ENCODE data around the gene SFN.

Gene SFN

DNA sequence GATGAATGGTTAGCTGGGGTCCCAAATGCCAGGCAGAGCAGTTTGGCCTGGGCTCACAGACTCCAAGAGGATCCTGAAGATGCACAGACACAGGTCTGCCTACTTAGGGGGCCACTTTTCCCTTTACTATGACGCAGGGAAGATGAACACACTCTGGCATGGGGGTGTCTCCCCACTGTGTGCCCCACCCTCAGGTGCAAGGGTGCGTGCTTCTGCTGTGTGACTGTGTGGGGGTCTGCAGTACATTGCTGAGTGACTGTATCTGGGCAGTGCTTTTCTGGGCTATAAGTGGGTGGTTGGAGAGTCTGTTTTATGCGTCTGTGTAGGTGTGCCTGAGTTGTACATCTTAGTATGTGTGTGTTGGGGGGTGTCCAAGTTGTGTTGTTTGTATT is 47.0 kb downstream of the SFN start:
- no peaks in the 10 kb centered on the region for H3K27me3 ChIP-seq (ENCODE audit: insufficient read depth, low read length, poor library complexity)
- no peak overlapping the region for H3K9ac ChIP-seq (ENCODE audit: low read depth, low read length)
- H3K9me3 ChIP-seq (ENCODE audit: insufficient read depth, low read length, severe bottlenecking): no peaks in the 10 kb centered on the region
- no peaks in the 10 kb centered on the region for H3K79me2 ChIP-seq (ENCODE audit: insufficient read depth, low read length)
- ATAC-seq (ENCODE audit: insufficient read depth, low read depth) (no peak), DNase-seq (no peak)
- H3K4me1 ChIP-seq (ENCODE audit: insufficient read depth, low read length): no peaks in the 10 kb centered on the region
- no peak overlapping the region for H3K27ac ChIP-seq (ENCODE audit: low read length)
- H3K4me2 ChIP-seq (ENCODE audit: insufficient read depth, low read length): no peak overlapping the region
- no peak for TF ChIP-seq EZH2 (IDR thresholded peaks at IDR 0.05; ENCODE audit: borderline replicate concordance, low read depth, low read length, severe bottlenecking)
- TF ChIP-seq, protein P1, sequence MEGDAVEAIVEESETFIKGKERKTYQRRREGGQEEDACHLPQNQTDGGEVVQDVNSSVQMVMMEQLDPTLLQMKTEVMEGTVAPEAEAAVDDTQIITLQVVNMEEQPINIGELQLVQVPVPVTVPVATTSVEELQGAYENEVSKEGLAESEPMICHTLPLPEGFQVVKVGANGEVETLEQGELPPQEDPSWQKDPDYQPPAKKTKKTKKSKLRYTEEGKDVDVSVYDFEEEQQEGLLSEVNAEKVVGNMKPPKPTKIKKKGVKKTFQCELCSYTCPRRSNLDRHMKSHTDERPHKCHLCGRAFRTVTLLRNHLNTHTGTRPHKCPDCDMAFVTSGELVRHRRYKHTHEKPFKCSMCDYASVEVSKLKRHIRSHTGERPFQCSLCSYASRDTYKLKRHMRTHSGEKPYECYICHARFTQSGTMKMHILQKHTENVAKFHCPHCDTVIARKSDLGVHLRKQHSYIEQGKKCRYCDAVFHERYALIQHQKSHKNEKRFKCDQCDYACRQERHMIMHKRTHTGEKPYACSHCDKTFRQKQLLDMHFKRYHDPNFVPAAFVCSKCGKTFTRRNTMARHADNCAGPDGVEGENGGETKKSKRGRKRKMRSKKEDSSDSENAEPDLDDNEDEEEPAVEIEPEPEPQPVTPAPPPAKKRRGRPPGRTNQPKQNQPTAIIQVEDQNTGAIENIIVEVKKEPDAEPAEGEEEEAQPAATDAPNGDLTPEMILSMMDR (IDR thresholded peaks at IDR 0.05; ENCODE audit: borderline replicate concordance, extremely low read depth, low read length, poor library complexity, severe bottlenecking): no peak
- H2AFZ ChIP-seq (ENCODE audit: low read depth, low read length): no peak overlapping the region
- no peak overlapping the region for H3K4me3 ChIP-seq (ENCODE audit: low read depth in 1 of 2, low read length in 2 of 2)
- no peaks in the 10 kb centered on the region for H3K36me3 ChIP-seq (ENCODE audit: insufficient read depth, low read length)
- no peaks in the 10 kb centered on the region for H4K20me1 ChIP-seq (ENCODE audit: insufficient read depth, low read length)

DNA sequence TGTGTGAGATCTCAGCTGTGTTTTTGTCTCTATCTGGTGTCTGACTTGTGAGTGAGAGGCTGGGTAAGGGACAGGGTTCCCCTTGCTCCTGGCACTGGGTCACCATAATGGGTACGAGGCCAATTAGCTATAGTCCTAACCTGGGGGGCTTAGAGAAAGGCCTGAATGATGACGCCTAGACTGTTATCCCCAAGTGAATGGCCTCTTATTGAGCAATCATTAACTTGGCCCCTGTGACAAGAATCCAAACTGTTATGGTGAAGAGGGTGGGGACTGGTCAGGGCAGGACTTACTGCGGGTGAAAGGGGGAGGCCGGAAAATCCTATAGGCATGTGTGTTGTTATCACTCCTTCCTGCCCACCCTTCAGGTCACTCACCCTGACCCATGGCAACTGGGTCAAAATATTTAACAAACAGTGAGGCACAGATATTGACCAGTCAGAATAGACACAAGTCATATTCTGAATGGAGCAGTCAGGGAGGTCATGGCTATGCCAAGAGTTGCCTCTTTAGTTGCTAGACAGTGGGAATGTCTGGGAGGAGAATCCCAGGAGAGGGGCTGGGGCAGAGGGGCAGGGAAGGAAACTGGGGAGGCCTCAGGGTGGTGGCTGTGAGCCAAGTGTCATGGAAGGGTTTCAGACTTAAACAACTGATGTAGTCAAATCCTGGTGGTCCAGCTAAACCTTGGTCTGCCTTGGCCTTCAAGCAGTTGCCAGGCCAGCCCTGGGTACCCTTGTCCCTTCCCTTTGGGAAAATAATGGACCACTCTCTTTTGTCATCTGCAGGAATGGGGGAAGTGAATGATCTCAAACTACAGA is 47.6 kb downstream of the SFN start:
- no peaks in the 10 kb centered on the region for H3K4me1 ChIP-seq (ENCODE audit: insufficient read depth, low read length)

DNA sequence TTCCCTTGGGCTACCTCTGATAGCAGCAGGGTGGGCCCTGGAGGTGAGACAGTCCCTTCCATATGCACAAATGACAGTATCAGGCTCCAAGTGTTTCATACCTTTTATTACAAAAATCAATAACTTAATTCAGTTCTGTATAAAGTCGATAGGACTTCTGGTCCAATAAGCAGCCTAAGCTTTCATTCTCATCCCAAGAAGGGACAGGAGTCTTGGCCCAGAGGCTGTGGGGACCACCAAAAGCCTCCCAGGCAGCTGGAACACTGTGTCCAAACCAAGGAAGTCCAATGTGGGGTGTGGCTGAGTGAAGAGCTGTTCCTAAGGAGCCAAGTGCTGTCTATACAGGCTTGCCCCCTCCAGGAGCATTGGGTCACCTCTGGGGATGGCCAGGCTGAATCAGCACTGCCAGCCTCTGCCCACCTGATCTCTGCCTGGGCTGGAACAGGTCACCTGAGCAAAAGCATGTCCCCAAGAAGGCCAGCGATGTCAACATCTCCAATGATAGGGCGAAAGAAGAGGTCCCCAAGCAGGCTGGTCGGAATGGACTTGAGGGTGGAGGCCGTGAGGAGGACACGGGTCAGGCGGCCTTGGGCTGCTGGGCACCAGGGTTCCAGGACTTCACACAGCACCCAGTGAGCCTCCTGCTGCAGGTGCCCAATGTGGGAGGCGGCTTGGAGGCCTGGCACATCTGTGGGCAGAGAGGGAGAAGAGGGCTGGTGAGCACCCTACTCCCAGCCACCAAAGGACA is 48.6 kb downstream of the SFN start:
- no peak overlapping the region for H3K9ac ChIP-seq (ENCODE audit: low read depth, low read length)
- H3K4me1 ChIP-seq (ENCODE audit: insufficient read depth, low read length): no peaks in the 10 kb centered on the region
- no peaks in the 10 kb centered on the region for H3K79me2 ChIP-seq (ENCODE audit: insufficient read depth, low read length)
- no peak overlapping the region for H2AFZ ChIP-seq (ENCODE audit: low read depth, low read length)
- no peaks in the 10 kb centered on the region for H3K9me3 ChIP-seq (ENCODE audit: insufficient read depth, low read length, severe bottlenecking)
- no peak overlapping the region for H3K4me2 ChIP-seq (ENCODE audit: insufficient read depth, low read length)
- H3K27ac ChIP-seq (ENCODE audit: low read length): no peak overlapping the region
- no peak overlapping the region for H3K4me3 ChIP-seq (ENCODE audit: low read depth in 1 of 2, low read length in 2 of 2)
- H3K36me3 ChIP-seq (ENCODE audit: insufficient read depth, low read length): no peaks in the 10 kb centered on the region
- H3K27me3 ChIP-seq (ENCODE audit: insufficient read depth, low read length, poor library complexity): no peaks in the 10 kb centered on the region
- TF ChIP-seq, protein P1 (IDR thresholded peaks at IDR 0.05; ENCODE audit: borderline replicate concordance, extremely low read depth, low read length, poor library complexity, severe bottlenecking): no peak
- no peak for TF ChIP-seq EZH2 (IDR thresholded peaks at IDR 0.05; ENCODE audit: borderline replicate concordance, low read depth, low read length, severe bottlenecking)
- ATAC-seq (ENCODE audit: insufficient read depth, low read depth) (no peak), DNase-seq (no peak)
- H4K20me1 ChIP-seq (ENCODE audit: insufficient read depth, low read length): no peaks in the 10 kb centered on the region

More for the DNA sequence above, 47.6 kb downstream of the SFN start:
- Histone ChIP-seq H4K20me1 (ENCODE audit: insufficient read depth, low read length) (no peaks in the 10 kb centered on the region), H3K9ac (ENCODE audit: low read depth, low read length) (no peak overlapping the region), H3K27me3 (ENCODE audit: insufficient read depth, low read length, poor library complexity) (no peaks in the 10 kb centered on the region), H3K79me2 (ENCODE audit: insufficient read depth, low read length) (no peaks in the 10 kb centered on the region), H3K4me2 (ENCODE audit: insufficient read depth, low read length) (no peak overlapping the region), H3K27ac (ENCODE audit: low read length) (no peak overlapping the region), H2AFZ (ENCODE audit: low read depth, low read length) (no peak overlapping the region; the same call in 1 of the 2 replicates), H3K4me3 (ENCODE audit: low read depth in 1 of 2, low read length in 2 of 2) (no peak overlapping the region), H3K36me3 (ENCODE audit: insufficient read depth, low read length) (no peaks in the 10 kb centered on the region), H3K9me3 (ENCODE audit: insufficient read depth, low read length, severe bottlenecking) (no peaks in the 10 kb centered on the region)
- no peak for TF ChIP-seq EZH2 (IDR thresholded peaks at IDR 0.05; ENCODE audit: borderline replicate concordance, low read depth, low read length, severe bottlenecking)
- TF ChIP-seq, protein P1 (IDR thresholded peaks at IDR 0.05; ENCODE audit: borderline replicate concordance, extremely low read depth, low read length, poor library complexity, severe bottlenecking): no peak
- ATAC-seq (ENCODE audit: insufficient read depth, low read depth): no peak
- no peak for DNase-seq

Measured in DND-41 (cell line).